Measurements from ENCODE around the gene TRA2A. TPM values are rescaled to one million over a fixed set of nuclear protein-coding genes. Genes with fewer than 3 reads are reported as not detected.

Gene TRA2A
- total and polyA plus RNA-seq, 9 of the 15 experiments (the other 6 are each of a cell fraction or from before 2014, with no cell fraction given): 22.7 to 210 (median 73.9) TPM

- TF ChIP-seq ZHX1 (conservative IDR thresholded peaks at IDR 0.05; ENCODE audit: low read length): no peak; the same call in 1 of the 2 replicates
- no peak for TF ChIP-seq FOS (IDR thresholded peaks at IDR 0.05; ENCODE audit: extremely low read depth, insufficient read length)
- no peak for TF ChIP-seq ZNF77 (CRISPR knock-in tag; IDR thresholded peaks at IDR 0.05)
- TF ChIP-seq ATF7 (IDR thresholded peaks at IDR 0.05): peak; percentile 95
- peak; percentile 72 to 77 for TF ChIP-seq NRF1 (conservative IDR thresholded peaks at IDR 0.05 in 1 of 2, IDR thresholded peaks at IDR 0.05 in 1 of 2)
- no peak for TF ChIP-seq TSHZ1 (CRISPR knock-in tag; IDR thresholded peaks at IDR 0.05)
- no peak; the same call in 1 of the 2 replicates for TF ChIP-seq ZBTB33 (CRISPR knock-in tag; IDR thresholded peaks at IDR 0.05)
- TF ChIP-seq SP1 (CRISPR knock-in tag; IDR thresholded peaks at IDR 0.05): peak; percentile 87
- peak; percentile 54 to 67 for TF ChIP-seq E2F6 (IDR thresholded peaks at IDR 0.05; ENCODE audit: borderline replicate concordance in 1 of 2, extremely low read depth in 1 of 2, insufficient read depth in 1 of 2, insufficient read length in 1 of 2, low read depth in 1 of 2, low read length in 1 of 2, poor library complexity in 1 of 2, severe bottlenecking in 1 of 2)
- peak; percentile 32 to 68; a peak in 1 of 4 replicates for TF ChIP-seq UBTF (IDR thresholded peaks at IDR 0.05; ENCODE audit: borderline replicate concordance in 1 of 2, low read depth in 2 of 2, low read length in 2 of 2)
- TF ChIP-seq RBM34 (IDR thresholded peaks at IDR 0.05; ENCODE audit: borderline replicate concordance, insufficient read depth, low read length): no peak
- no peak for TF ChIP-seq KAT2B (IDR thresholded peaks at IDR 0.05; ENCODE audit: low read depth, low read length)
- TF ChIP-seq DNMT1 (IDR thresholded peaks at IDR 0.05): no peak
- TF ChIP-seq ZNF785 (CRISPR knock-in tag; IDR thresholded peaks at IDR 0.05): no peak
Observed at GRCh38 chr7:23531794-23532489, at the start of gene TRA2A (continued).

Measured in K562 (cell line).